Measurements from ENCODE around the gene HTR2C.
"Not testable (repeated sequence)": the region's sequence is repeated elsewhere in the genome, so short reads cannot be mapped to it uniquely, and the experiment has no call there.

Gene HTR2C

DNA sequence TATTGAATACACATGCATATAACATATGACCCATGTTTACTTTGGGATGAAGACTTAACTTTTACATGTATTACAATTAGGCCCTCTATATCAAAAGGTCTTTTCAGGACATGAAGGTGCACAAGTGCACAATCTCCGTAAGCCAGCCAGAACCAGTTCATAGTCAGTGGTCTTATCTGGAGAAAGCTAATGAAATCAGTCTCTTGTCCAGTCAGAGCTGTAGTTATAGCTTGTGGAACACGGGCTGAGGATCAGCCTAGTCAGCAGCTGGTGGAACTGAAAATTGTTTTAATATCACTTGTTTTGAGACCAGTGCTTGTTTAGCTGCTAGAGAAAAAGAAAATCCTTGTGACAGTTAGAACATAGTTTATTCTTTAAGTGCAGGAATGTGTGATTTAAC, 235.6 kb downstream of the HTR2C start:
- Mint-ChIP-seq H3K36me3 (no peaks in the 10 kb centered on the region), H3K4me1 (ENCODE audit: low read depth) (no peaks in the 10 kb centered on the region), H3K9me3 (ENCODE audit: low read depth) (no peaks in the 10 kb centered on the region)

DNA sequence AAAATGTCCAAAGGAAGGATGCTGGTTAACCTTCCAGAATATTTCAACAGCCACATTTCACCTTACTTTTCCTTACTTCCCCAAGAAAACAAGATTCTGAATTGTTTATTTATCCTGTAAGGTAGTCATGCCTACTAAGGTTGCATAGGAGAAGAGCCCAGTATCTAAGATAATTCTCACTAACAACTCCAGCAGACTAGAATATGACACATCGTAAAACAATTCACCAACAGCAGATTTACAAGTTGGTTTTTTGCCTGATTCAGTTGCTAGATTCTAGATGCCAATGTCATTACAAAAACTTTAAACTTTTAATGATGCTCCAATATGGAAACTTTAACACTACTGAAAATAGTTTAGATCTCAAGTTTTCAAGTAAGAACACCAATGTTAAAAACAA, 257.2 kb downstream of the HTR2C start:
- Mint-ChIP-seq H3K27ac (no peak overlapping the region), H3K36me3 (no peaks in the 10 kb centered on the region), H3K4me3 (no peak overlapping the region), H3K9me3 (ENCODE audit: low read depth) (no peaks in the 10 kb centered on the region), H3K4me1 (ENCODE audit: low read depth) (no peaks in the 10 kb centered on the region), H3K27me3 (no peaks in the 10 kb centered on the region)

More for the DNA sequence above, 235.6 kb downstream of the HTR2C start:
- Mint-ChIP-seq H3K27ac (no peak overlapping the region), H3K27me3 (no peaks in the 10 kb centered on the region), H3K4me3 (no peak overlapping the region)

DNA sequence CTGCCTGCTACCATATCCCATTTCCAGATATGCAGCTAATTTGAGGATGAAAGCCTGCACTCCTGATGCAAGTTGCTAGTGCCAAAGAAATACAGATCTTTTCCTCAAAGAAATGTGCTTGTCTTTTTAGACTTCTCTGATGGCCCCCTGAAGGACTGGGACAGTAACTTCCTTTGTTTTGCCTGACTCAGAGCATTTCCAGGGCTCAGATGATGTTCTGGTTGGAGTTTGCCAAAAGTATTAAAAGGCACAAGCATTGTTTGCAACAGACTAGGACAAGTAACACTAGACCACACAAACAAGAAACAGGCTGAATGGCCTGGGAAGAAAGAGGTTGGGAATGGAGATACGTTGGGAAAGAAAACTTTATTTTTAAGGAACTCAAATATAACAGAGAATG, 258.3 kb downstream of the HTR2C start:
- H3K27me3 Mint-ChIP-seq, result no peaks in the 10 kb centered on the region
- H3K9me3 Mint-ChIP-seq (ENCODE audit: low read depth), result no peaks in the 10 kb centered on the region
- H3K36me3 Mint-ChIP-seq, result no peaks in the 10 kb centered on the region
- no peak overlapping the region for H3K27ac Mint-ChIP-seq
- H3K4me3 Mint-ChIP-seq, result no peak overlapping the region
- no peaks in the 10 kb centered on the region for H3K4me1 Mint-ChIP-seq (ENCODE audit: low read depth)

DNA sequence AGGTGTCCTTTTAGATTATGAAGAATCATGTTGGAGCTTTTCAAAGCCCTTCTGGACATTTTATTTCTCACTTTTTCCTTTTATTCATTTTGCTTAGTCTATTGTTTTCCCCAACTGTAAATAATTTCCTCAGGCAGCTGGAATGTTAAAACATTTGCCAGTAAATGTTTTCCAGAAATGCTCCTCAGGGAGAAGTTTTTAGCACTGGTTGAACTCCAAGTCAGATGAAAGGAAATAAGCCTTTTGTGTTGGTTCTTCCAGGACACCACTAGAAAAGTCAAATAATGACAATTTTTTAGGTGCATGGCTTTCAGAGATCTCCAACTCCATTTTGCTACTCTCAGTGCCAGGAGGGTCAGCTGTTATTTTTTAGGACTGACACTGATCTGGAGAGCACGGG, 305.6 kb downstream of the HTR2C start:
- Mint-ChIP-seq H3K4me3 (no peak overlapping the region), H3K36me3 (no peaks in the 10 kb centered on the region), H3K27me3 (no peaks in the 10 kb centered on the region)

DNA sequence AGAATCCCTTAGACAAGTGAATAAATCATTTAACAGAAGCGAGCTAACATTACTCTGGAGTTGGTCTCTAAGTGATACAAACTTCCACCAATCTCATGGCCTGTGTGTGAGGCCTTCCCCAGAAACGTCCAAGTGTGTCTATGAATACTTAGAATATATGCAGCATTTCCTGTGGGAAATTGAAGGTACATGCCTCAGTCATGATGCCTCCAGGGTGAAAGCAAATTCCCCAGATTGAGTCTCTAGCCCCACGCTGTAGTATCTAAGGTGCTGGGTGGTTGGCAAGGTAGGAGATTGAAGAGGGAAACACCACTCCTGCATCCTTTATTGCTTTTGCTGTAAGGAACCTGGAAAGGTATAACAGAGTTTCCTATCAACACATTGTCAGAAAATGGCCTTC, 319.7 kb downstream of the HTR2C start:
- no peaks in the 10 kb centered on the region for H3K4me1 Mint-ChIP-seq (ENCODE audit: low read depth)
- H3K27me3 Mint-ChIP-seq, result no peaks in the 10 kb centered on the region
- H3K27ac Mint-ChIP-seq, result no peak overlapping the region
- H3K36me3 Mint-ChIP-seq, result no peaks in the 10 kb centered on the region
- no peaks in the 10 kb centered on the region for H3K9me3 Mint-ChIP-seq (ENCODE audit: low read depth)
- no peak overlapping the region for H3K4me3 Mint-ChIP-seq

More for the DNA sequence above, 305.6 kb downstream of the HTR2C start:
- no peaks in the 10 kb centered on the region for H3K4me1 Mint-ChIP-seq (ENCODE audit: low read depth)
- H3K27ac Mint-ChIP-seq, result no peak overlapping the region
- H3K9me3 Mint-ChIP-seq (ENCODE audit: low read depth), result peaks cover 3% of the 10 kb centered on the region

DNA sequence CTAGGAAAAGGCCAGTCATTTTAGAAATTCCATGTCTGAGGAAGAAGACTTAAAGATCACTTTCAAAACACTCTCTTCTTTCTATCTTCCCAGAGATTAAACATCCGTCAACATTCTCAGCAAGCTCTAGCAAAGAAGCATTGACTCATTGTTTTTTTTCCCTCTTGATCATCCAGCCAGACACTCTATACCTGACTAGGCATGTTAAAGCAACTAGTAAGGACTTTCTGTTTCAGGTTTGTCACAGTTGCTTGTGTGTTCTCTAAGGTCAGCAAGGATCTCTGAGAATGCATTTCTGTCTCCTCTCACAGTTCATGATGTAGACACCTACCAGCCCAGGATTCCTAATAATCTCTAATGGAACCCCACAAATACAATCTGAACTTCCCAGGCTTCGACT, 321.4 kb downstream of the HTR2C start:
- no peak overlapping the region for H3K27ac Mint-ChIP-seq
- H3K4me1 Mint-ChIP-seq (ENCODE audit: low read depth), result no peaks in the 10 kb centered on the region
- no peaks in the 10 kb centered on the region for H3K9me3 Mint-ChIP-seq (ENCODE audit: low read depth)
- H3K27me3 Mint-ChIP-seq, result no peaks in the 10 kb centered on the region
- no peaks in the 10 kb centered on the region for H3K36me3 Mint-ChIP-seq
- H3K4me3 Mint-ChIP-seq, result no peak overlapping the region

DNA sequence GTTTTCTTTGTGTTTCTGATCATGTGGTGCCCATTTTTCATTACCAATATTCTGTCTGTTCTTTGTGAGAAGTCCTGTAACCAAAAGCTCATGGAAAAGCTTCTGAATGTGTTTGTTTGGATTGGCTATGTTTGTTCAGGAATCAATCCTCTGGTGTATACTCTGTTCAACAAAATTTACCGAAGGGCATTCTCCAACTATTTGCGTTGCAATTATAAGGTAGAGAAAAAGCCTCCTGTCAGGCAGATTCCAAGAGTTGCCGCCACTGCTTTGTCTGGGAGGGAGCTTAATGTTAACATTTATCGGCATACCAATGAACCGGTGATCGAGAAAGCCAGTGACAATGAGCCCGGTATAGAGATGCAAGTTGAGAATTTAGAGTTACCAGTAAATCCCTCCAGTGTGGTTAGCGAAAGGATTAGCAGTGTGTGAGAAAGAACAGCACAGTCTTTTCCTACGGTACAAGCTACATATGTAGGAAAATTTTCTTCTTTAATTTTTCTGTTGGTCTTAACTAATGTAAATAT, 323.2 kb downstream of the HTR2C start:
- Mint-ChIP-seq H3K36me3 (no peaks in the 10 kb centered on the region), H3K4me3 (no peak overlapping the region), H3K27ac (no peak overlapping the region), H3K9me3 (ENCODE audit: low read depth) (no peaks in the 10 kb centered on the region), H3K27me3 (no peaks in the 10 kb centered on the region), H3K4me1 (ENCODE audit: low read depth) (no peaks in the 10 kb centered on the region)

DNA sequence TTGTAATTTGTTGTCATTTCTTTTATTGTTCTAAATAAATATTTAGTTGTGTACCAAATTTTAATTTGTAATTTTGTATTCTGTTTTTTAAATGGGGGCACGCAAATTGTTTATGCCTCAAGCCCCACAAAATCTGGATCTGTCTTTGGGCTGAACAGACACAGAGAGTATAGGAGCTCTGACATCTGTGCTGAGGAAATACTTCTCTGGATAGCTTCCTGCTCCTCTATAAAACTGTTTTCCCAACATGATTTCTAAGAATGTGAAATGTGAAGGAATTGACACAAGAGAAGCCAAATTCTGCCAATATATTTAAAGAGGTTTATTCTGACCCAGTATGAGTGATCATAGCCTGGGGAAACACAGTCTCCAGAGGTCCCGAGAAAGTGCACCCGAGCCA, 340.5 kb downstream of the HTR2C start:
- Mint-ChIP-seq H3K9me3 (ENCODE audit: low read depth) (no peaks in the 10 kb centered on the region), H3K36me3 (no peaks in the 10 kb centered on the region), H3K27me3 (no peaks in the 10 kb centered on the region), H3K4me3 (no peak overlapping the region), H3K27ac (no peak overlapping the region), H3K4me1 (ENCODE audit: low read depth) (no peaks in the 10 kb centered on the region)

DNA sequence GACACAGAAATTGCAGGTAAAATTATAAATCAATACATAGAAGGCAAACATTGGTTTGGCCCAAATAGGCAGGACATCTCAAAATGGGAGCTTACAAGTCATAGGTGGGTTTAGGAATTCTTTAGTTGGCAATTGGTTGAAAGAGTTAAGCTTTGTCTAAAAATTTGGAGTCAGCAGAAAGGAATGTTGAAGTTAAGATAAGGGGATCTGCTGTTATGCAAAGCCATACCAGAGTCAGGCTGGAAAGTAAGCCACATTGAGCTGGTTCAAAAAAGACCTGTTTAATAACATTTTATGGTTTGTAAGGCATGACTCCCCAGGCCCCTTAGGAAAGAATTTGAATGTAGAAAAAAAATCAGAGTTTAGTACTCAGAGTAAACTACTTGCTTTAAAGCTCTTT, 341.0 kb downstream of the HTR2C start:
- Mint-ChIP-seq H3K9me3 (ENCODE audit: low read depth) (no peaks in the 10 kb centered on the region), H3K4me3 (no peak overlapping the region), H3K4me1 (ENCODE audit: low read depth) (no peaks in the 10 kb centered on the region), H3K36me3 (no peaks in the 10 kb centered on the region), H3K27me3 (no peaks in the 10 kb centered on the region), H3K27ac (no peak overlapping the region)

DNA sequence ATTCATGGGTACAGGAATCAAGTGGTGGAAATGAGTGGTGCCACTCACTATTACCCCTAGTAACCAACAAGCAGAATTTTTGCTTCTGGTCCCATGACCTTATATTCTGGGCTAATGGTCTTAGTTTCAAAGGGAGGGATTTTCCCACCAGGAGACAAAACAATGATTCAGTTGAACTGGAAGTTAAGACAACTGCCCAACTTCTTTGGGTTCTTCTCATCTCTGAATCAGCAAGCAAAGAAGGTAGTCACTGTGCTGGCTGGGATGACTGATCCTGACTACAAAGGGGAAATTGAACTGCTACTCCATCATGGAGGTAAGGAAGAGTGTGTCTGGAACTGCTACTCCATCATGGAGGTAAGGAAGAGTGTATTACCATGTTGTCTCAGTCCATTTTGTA, 346.3 kb downstream of the HTR2C start:
- Mint-ChIP-seq H3K4me1 (ENCODE audit: low read depth) (no peaks in the 10 kb centered on the region), H3K36me3 (no peaks in the 10 kb centered on the region), H3K27me3 (no peaks in the 10 kb centered on the region), H3K27ac (no peak overlapping the region), H3K4me3 (no peak overlapping the region), H3K9me3 (ENCODE audit: low read depth) (peaks cover 4% of the 10 kb centered on the region)

DNA sequence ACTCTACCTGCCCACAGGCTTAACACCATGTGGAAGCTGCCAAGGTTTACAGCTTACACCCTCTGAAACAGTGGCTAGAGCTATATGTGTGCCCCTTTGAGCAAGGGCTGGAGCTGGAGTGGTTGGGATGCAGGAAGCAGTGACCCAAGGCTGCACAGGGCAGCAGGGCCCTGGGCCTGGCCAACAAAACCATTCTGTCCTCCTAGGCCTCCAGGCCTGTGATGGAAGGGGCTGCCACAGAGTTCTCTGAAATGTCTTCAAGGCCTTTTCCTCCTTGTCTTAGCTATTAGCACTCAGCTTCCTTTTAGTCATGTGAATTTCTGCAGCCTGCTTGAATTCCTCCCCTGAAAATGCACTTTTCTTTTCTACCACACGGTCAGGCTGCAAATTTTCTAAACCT, 348.7 kb downstream of the HTR2C start:
- H3K27me3 Mint-ChIP-seq, result no peaks in the 10 kb centered on the region
- H3K9me3 Mint-ChIP-seq (ENCODE audit: low read depth), result peaks cover 4% of the 10 kb centered on the region
- no peaks in the 10 kb centered on the region for H3K36me3 Mint-ChIP-seq
- H3K4me1 Mint-ChIP-seq (ENCODE audit: low read depth), result no peaks in the 10 kb centered on the region
- H3K4me3 Mint-ChIP-seq, result no peak overlapping the region
- H3K27ac Mint-ChIP-seq, result no peak overlapping the region

DNA sequence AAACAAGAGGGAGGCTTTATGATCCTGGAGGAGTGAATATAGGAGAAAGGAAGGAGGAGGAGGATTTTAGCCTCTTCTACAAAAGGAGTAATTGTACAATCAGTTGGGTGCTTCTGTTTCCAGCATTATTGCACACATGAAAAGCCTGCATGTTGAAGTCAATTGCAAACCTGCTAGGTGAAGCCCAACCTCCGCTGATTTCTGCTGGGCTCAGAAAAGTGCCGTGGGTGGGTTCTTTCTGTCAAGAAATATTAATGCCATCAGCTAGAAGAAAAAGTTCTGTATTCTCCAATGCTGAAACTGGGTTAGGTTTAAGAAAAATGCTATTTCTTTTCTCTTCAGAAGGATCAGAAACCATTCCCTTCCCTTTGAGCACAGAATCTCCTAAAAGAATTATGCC, 349.4 kb downstream of the HTR2C start:
- not testable (repeated sequence) for H3K27ac Mint-ChIP-seq; H3K4me3 Mint-ChIP-seq; H3K27me3 Mint-ChIP-seq; H3K4me1 Mint-ChIP-seq (ENCODE audit: low read depth); H3K36me3 Mint-ChIP-seq; H3K9me3 Mint-ChIP-seq (ENCODE audit: low read depth)

DNA sequence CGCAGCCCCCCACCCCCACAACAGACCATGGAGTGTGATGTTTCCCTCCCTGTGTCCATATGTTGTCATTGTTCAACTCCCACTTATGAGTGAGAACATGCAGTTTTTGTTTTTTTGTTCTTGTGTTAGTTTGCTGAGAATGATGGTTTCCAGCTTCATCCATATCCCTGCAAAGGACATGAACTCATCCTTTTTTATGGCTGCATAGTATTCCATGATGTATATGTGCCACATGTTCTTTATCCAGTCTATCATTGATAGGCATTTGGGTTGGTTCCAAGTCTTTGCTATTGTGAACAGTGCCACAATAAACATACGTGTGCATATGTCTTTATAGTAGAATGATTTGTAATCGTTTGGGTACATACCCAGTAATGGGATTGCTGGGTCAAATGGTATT, 353.2 kb downstream of the HTR2C start:
- not testable (repeated sequence) for H3K27me3 Mint-ChIP-seq; H3K27ac Mint-ChIP-seq; H3K4me1 Mint-ChIP-seq (ENCODE audit: low read depth); H3K4me3 Mint-ChIP-seq; H3K36me3 Mint-ChIP-seq; H3K9me3 Mint-ChIP-seq (ENCODE audit: low read depth)

DNA sequence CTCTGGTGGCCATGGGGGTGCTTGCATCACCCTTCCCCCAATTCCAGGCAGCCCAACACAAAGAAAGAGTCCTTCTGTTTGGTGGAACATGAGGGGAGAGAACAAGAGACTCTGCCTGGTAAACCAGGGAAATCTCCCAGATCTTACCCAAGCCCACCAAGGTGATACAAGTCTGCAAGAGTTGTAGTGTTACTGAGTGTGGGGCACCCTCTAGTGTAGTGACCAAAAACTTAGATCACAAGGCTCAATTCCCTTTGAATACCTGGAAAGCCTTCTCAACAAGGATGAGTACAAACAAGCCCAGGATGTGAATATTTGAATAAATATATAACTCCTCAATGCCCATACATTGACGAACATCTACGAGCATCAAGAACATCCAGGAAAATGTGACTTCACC, 368.8 kb downstream of the HTR2C start:
- no peaks in the 10 kb centered on the region for H3K36me3 Mint-ChIP-seq
- no peak overlapping the region for H3K4me3 Mint-ChIP-seq
- no peaks in the 10 kb centered on the region for H3K4me1 Mint-ChIP-seq (ENCODE audit: low read depth)
- no peak overlapping the region for H3K27ac Mint-ChIP-seq
- H3K9me3 Mint-ChIP-seq (ENCODE audit: low read depth), result no peaks in the 10 kb centered on the region
- no peaks in the 10 kb centered on the region for H3K27me3 Mint-ChIP-seq

Measured in activated naive CD8-positive, alpha-beta T cell (primary cell).